GM21526 (cell line): Measurements from ENCODE around the gene GIPC2.
A peak's percentile ranks its signal among the peaks of the same experiment; 100 is the strongest.
"Not testable (repeated sequence)": the region's sequence is repeated elsewhere in the genome, so short reads cannot be mapped to it uniquely, and the experiment has no call there.

Experiments
- ATAC-seq: cut with Tn5 transposase; IDR thresholded peaks from one replicate; pipeline ENCODE4 v1.9.1; 2021; ENCODE audit warnings: moderate library complexity; ENCODE audit not compliant: unreplicated experiment, low FRiP score

GIPC2 gene

GRCh38 chr1:78061825-78062523 lies 16.2 kb downstream of the GIPC2 start:
- no peak for ATAC-seq

- not testable (repeated sequence) for ATAC-seq
Measured at GRCh38 chr1:78064886-78065285, 19.1 kb downstream of the GIPC2 start.

GRCh38 chr1:78068681-78069283 lies 23.0 kb downstream of the GIPC2 start:
- no peak for ATAC-seq

- no peak for ATAC-seq
Measured at GRCh38 chr1:78069784-78070183, 24.0 kb downstream of the GIPC2 start.

- no peak for ATAC-seq
Measured at GRCh38 chr1:78070210-78070609, 24.4 kb downstream of the GIPC2 start.

- no peak for ATAC-seq
Measured at GRCh38 chr1:78070758-78071157, 25.0 kb downstream of the GIPC2 start.

GRCh38 chr1:78071696-78072095 lies 25.9 kb downstream of the GIPC2 start:
- ATAC-seq, result no peak

- ATAC-seq, result no peak
Measured at GRCh38 chr1:78072216-78072615, 26.4 kb downstream of the GIPC2 start.

- ATAC-seq, result no peak
Measured at GRCh38 chr1:78073441-78073840, 27.7 kb downstream of the GIPC2 start.

GRCh38 chr1:78075621-78076020 lies 29.9 kb downstream of the GIPC2 start:
- no peak for ATAC-seq

GRCh38 chr1:78078358-78078757 lies 32.6 kb downstream of the GIPC2 start:
- no peak for ATAC-seq

- ATAC-seq, result no peak
Measured at GRCh38 chr1:78079580-78079979, 33.8 kb downstream of the GIPC2 start.

- peak; percentile 53 for ATAC-seq
Measured at GRCh38 chr1:78080767-78081166, 35.0 kb downstream of the GIPC2 start.

GRCh38 chr1:78081980-78082860 lies 36.5 kb downstream of the GIPC2 start:
- ATAC-seq, result no peak

- ATAC-seq, result not testable (repeated sequence)
Measured at GRCh38 chr1:78084639-78085038, 38.9 kb downstream of the GIPC2 start.

- ATAC-seq, result no peak
Measured at GRCh38 chr1:78086697-78087096, 40.9 kb downstream of the GIPC2 start.

- ATAC-seq, result no peak
Measured at GRCh38 chr1:78088015-78088414, 42.2 kb downstream of the GIPC2 start.

GRCh38 chr1:78088486-78088885 lies 42.7 kb downstream of the GIPC2 start:
- no peak for ATAC-seq

GRCh38 chr1:78089010-78089409 lies 43.2 kb downstream of the GIPC2 start:
- no peak for ATAC-seq

GRCh38 chr1:78090472-78091133 lies 44.8 kb downstream of the GIPC2 start:
- no peak for ATAC-seq
